Stomach (tissue), 9 donors: ENCODE results near the gene CSRP1. TPM values are rescaled to one million over a fixed set of nuclear protein-coding genes. Genes with fewer than 3 reads are reported as not detected.

ENCODE experiments used
- DNase-seq, 2 donors: peaks; one replicate each; pipeline versions ENCODE4 v3.0.0 to v3.0.0-alpha.2; 2013 to 2019
- H3K27ac ChIP-seq, 5 donors: fragments of 200-600 bp in 4 of 5; sonication (generic) in 4 of 5; one replicate each; pipeline ENCODE4 v1.5.1; 2013 to 2019; ENCODE audit warnings: mild to moderate bottlenecking in 1 of 5, moderate library complexity in 1 of 5
- H3K27me3 ChIP-seq, 3 donors: fragments of 200-600 bp; sonication (generic); one replicate each; pipeline ENCODE4 v1.5.1; 2017 to 2019; ENCODE audit warnings: mixed run types in 1 of 3
- H3K36me3 ChIP-seq, 4 donors: fragments of 200-600 bp; sonication (generic); 1 replicate in 3 of 4; 2 replicates in 1 of 4; pipeline ENCODE4 v1.5.1; 2016 to 2019
- H3K4me1 ChIP-seq, 4 donors: fragments of 200-600 bp; sonication (generic); one replicate each; pipeline ENCODE4 v1.5.1; 2016 to 2019
- H3K4me3 ChIP-seq, 4 donors: fragments of 200-600 bp; sonication (generic) in 3 of 4; one replicate each; pipeline ENCODE4 v1.5.1; 2016 to 2019; ENCODE audit warnings: mild to moderate bottlenecking in 1 of 4
- H3K9me3 ChIP-seq, 4 donors: fragments of 200-600 bp; sonication (generic); one replicate each; pipeline ENCODE4 v1.5.1; 2016 to 2019
- CTCF ChIP-seq, 7 experiments: fragments of 450-650 bp in 4 of 7; fragments of 200-600 bp in 3 of 7; sonication (generic) in 3 of 7; IDR thresholded peaks; one replicate each; pipeline ENCODE4 v1.5.1; 2016 to 2019; ENCODE audit warnings: antibody characterized with exemption in 7 of 7, control low read depth in 2 of 7, mild to moderate bottlenecking in 1 of 7
- EP300 ChIP-seq: sonication (generic); formaldehyde crosslinking; IDR thresholded peaks from one replicate; pipeline ENCODE4 v1.6.1; 2017; ENCODE audit warnings: antibody characterized with exemption
- POLR2A ChIP-seq, 4 donors: fragments of 450-650 bp; IDR thresholded peaks; one replicate each; pipeline ENCODE4 v1.6.1; 2016; ENCODE audit warnings: antibody characterized with exemption in 4 of 4, control low read depth in 2 of 4, mild to moderate bottlenecking in 1 of 4, moderate library complexity in 1 of 4
- POLR2AphosphoS5 ChIP-seq, 3 donors: sonication (generic); formaldehyde crosslinking; IDR thresholded peaks; one replicate each; pipeline ENCODE4 v1.6.1; 2016; ENCODE audit warnings: antibody characterized with exemption in 3 of 3
- WGBS, 5 donors: extraction: QIAGEN DNeasy Blood & Tissue Kit in 3 of 5; methylation state at CpG; one replicate each; pipeline versions ENCODE4 v1.1.5 to v1.1.7; 2013 to 2018; 5-methylcytosine and 5-hydroxymethylcytosine counted together
- intact Hi-C: fragments of 100-400 bp; cut with DNase I; formaldehyde crosslinking; loops from one replicate; pipeline ENCODE4 v1.15.1; 2023; ENCODE audit warnings: low total_unique reads
- polyA plus RNA-seq, 3 donors: library from polyadenylated mRNA; stranded (reverse); fragments of 200-250 nt; gene quantifications; one replicate each; pipeline ENCODE4 v1.2.3, GENCODE V29; 2013
- total RNA-seq, 5 donors: library from RNA; depleted of rRNA; stranded (reverse); fragments of >200 nt; gene quantifications; one replicate each; pipeline versions ENCODE4 v1.1.0 to v1.2.3, GENCODE V29; 2014 to 2016
- donor health status: healthy with polysubstance abuse.
- donor health status: Bipolar disorder and iron deficiency.
- donor health status: healthy.

Gene CSRP1
- total and polyA plus RNA-seq, 8 donors = 220 to 2,162 (median 528) TPM

DNA sequence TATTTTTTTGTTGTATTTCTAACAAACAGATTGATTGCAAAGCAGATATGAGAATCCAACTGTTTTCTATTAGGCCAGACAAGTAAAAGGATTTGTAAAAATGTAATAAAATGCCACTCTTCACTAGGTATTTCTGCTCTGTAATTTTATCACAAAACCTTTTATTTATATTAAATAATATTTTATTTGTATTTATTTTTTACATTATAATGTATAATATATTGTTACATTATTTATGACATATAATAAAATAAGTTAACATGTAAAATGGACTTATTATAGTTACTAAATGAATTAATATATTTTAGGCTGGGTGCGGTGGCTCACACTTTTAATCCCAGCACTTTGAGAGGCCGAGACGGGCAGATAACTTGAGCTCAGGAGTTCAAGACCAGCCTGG lies 72.7 kb downstream of the CSRP1 start:
- Histone ChIP-seq H3K9me3 (no peaks in the 10 kb centered on the region), H3K36me3 (no peaks in the 10 kb centered on the region), H3K27ac (no peak overlapping the region), H3K27me3 (peaks cover 0 to 18% (median 0%) of the 10 kb centered on the region in 3 donors), H3K4me3 (no peak overlapping the region), H3K4me1 (peaks cover 5 to 15% (median 11%) of the 10 kb centered on the region in 4 donors)
- no peak for DNase-seq
- 87 to 96% (median 95%) methylated on average over 3 of the region's 3 CpGs for WGBS, 5 donors
- intact Hi-C loops = no loop called here
- TF ChIP-seq EP300 (no peak), POLR2AphosphoS5 (IDR thresholded peaks at IDR 0.05) (no peak), POLR2A (IDR thresholded peaks at IDR 0.05) (no peak), CTCF (IDR thresholded peaks at IDR 0.05) (no peak)

GRCh38 chr1:201433609-201434008 lies 73.3 kb downstream of the CSRP1 start:
- no peak for TF ChIP-seq EP300
- no peak for TF ChIP-seq CTCF (IDR thresholded peaks at IDR 0.05)
- TF ChIP-seq POLR2A (IDR thresholded peaks at IDR 0.05) = no peak
- H3K27me3 ChIP-seq = peaks cover 0 to 19% (median 0%) of the 10 kb centered on the region in 3 donors
- no peak overlapping the region for H3K27ac ChIP-seq
- no peak for DNase-seq
- H3K4me1 ChIP-seq = peaks cover 5 to 15% (median 11%) of the 10 kb centered on the region in 4 donors
- no peak overlapping the region for H3K4me3 ChIP-seq
- no peaks in the 10 kb centered on the region for H3K36me3 ChIP-seq
- intact Hi-C loops = no loop called here
- 80 to 86% (median 82%) methylated on average over 6 of the region's 6 CpGs for WGBS, 5 donors
- H3K9me3 ChIP-seq = no peaks in the 10 kb centered on the region

Other genes starting within 250 kb of the CSRP1 start
- gene PKP1, start 223.6 kb downstream of the CSRP1 start, total RNA-seq = 1 to 10 TPM in 1 of 5 donors, under 1 TPM in 3, not detected in 1; under 0.01 to 3.5 (median 0.40) TPM
- 10 to 100 TPM in 1 of 3 donors, under 1 TPM in 1, not detected in 1; 0.12 to 42.2 TPM for gene PKP1, start 223.6 kb downstream of the CSRP1 start, polyA plus RNA-seq
- gene TNNT2, start 129.4 kb downstream of the CSRP1 start, total RNA-seq = 1 to 10 TPM in 1 of 5 donors, not detected in 4; 1.5 TPM
- gene TNNT2, start 129.4 kb downstream of the CSRP1 start, polyA plus RNA-seq = 10 to 100 TPM in 1 of 3 donors, 1 to 10 TPM in 2; 6.4 to 12.0 (median 7.0) TPM
- gene LAD1, start 107.8 kb downstream of the CSRP1 start, total RNA-seq = 100 to 1,000 TPM in 1 of 5 donors, 10 to 100 TPM in 4; 23.7 to 151 (median 46.6) TPM
- gene LAD1, start 107.8 kb downstream of the CSRP1 start, polyA plus RNA-seq = 10 to 100 TPM; 50.4 to 74.4 (median 51.4) TPM
- not detected for gene TNNI1, start 85.4 kb downstream of the CSRP1 start, total RNA-seq
- 1 to 10 TPM in 1 of 3 donors, under 1 TPM in 1, not detected in 1; 0.33 to 6.1 TPM for gene TNNI1, start 85.4 kb downstream of the CSRP1 start, polyA plus RNA-seq
- gene PHLDA3, start 37.9 kb downstream of the CSRP1 start, total RNA-seq = 10 to 100 TPM in 4 of 5 donors, 1 to 10 TPM in 1; 4.0 to 66.5 (median 12.7) TPM
- 10 to 100 TPM; 21.5 to 45.4 (median 29.9) TPM for gene PHLDA3, start 37.9 kb downstream of the CSRP1 start, polyA plus RNA-seq
- 10 to 100 TPM in 4 of 5 donors, 1 to 10 TPM in 1; 8.2 to 33.0 (median 17.3) TPM for gene NAV1, start 32.0 kb upstream of the CSRP1 start, total RNA-seq
- 1 to 10 TPM; 3.0 to 4.7 (median 4.7) TPM for gene NAV1, start 32.0 kb upstream of the CSRP1 start, polyA plus RNA-seq